NT2/D1 (cell line): ENCODE results near the gene TIAM1.

ENCODE experiments used
- DNase-seq: peaks from one replicate; pipeline ENCODE4 v3.0.0-alpha.2; 2011; ENCODE audit warnings: low read depth, low spot score
- H3K27me3 ChIP-seq: 2 replicates; pipeline ENCODE4 v1.6.0; 2011; ENCODE audit warnings: mild to moderate bottlenecking; ENCODE audit not compliant: insufficient read length, insufficient read depth
- H3K36me3 ChIP-seq: 2 replicates; pipeline ENCODE4 v1.6.1; 2011; ENCODE audit warnings: mild to moderate bottlenecking, low read length, mixed read lengths; ENCODE audit not compliant: insufficient read depth, insufficient read length
- H3K4me1 ChIP-seq: 2 replicates; pipeline ENCODE4 v1.5.1; 2011; ENCODE audit not compliant: insufficient read depth, insufficient read length
- H3K4me3 ChIP-seq: 2 replicates; pipeline ENCODE4 v1.5.1; 2011; ENCODE audit warnings: low read depth; ENCODE audit not compliant: insufficient read length
- H3K9ac ChIP-seq: 2 replicates; pipeline ENCODE4 v1.6.0; 2011; ENCODE audit warnings: low read depth; ENCODE audit not compliant: insufficient read length
- H3K9me3 ChIP-seq: 2 replicates; pipeline ENCODE4 v1.5.1; 2011; ENCODE audit warnings: mild to moderate bottlenecking, low read length; ENCODE audit not compliant: insufficient read depth
- SUZ12 ChIP-seq: IDR thresholded peaks from 2 replicates; pipeline ENCODE4 v1.6.1; 2011; ENCODE audit not compliant: insufficient read length, insufficient read depth; ENCODE audit errors: extremely low read depth
- YY1 ChIP-seq: IDR thresholded peaks from 2 replicates; pipeline ENCODE4 v1.6.1; 2011; ENCODE audit not compliant: insufficient read length, insufficient read depth
- ZNF274 ChIP-seq: IDR thresholded peaks from 2 replicates; pipeline ENCODE4 v1.6.1; 2011; ENCODE audit warnings: mild to moderate bottlenecking, low read depth, low read length

TIAM1 gene

DNA sequence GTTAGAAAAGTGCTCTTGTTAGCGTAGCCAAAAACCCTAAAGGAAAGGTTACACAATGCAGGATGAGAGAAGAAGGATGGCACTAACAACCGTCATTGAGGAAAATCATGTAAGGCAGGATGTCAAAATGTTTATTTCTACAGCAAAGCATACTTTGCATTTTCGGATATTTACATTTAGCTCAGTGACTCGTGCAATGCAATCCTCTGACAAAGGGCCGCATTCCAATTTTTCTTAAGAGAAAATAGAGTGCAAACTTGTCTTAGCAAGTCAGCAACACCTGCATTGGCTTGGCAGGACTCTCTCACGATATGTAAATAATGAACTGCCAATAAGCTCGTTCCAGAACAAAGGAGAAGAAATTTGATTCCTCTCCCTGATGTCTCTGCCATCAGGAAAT lies 33.3 kb downstream of the TIAM1 start:
- no peak overlapping the region for H3K9ac ChIP-seq
- H3K4me1 ChIP-seq: no peaks in the 10 kb centered on the region
- DNase-seq: no peak
- no peaks in the 10 kb centered on the region for H3K27me3 ChIP-seq
- TF ChIP-seq YY1: no peak
- TF ChIP-seq ZNF274: no peak
- H3K36me3 ChIP-seq: no peaks in the 10 kb centered on the region
- H3K4me3 ChIP-seq: no peak overlapping the region
- H3K9me3 ChIP-seq: no peaks in the 10 kb centered on the region

DNA sequence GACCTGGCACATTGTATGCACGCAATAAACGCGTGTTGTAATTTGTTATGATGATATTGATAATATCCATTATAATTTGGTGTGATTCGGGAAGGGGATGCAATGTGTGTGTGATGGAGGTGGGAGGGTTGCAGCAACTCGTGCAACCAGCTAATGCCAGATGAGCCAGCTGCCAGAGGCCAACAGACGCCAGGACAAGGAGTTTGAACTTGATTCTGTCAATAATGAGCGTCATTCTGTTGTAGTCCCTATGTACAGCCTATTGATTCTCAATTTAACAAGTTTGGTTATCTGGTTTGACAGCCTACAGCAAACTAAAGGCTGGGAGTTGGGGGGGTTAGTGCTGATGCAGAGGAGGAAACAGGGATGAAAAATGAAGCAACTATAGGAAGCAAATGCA lies 35.5 kb downstream of the TIAM1 start:
- Histone ChIP-seq H3K9ac (no peak overlapping the region), H3K27me3 (no peaks in the 10 kb centered on the region), H3K36me3 (no peaks in the 10 kb centered on the region), H3K9me3 (no peaks in the 10 kb centered on the region), H3K4me3 (no peak overlapping the region), H3K4me1 (no peaks in the 10 kb centered on the region)
- TF ChIP-seq YY1 (no peak), SUZ12 (no peak), ZNF274 (no peak)
- DNase-seq: no peak

DNA sequence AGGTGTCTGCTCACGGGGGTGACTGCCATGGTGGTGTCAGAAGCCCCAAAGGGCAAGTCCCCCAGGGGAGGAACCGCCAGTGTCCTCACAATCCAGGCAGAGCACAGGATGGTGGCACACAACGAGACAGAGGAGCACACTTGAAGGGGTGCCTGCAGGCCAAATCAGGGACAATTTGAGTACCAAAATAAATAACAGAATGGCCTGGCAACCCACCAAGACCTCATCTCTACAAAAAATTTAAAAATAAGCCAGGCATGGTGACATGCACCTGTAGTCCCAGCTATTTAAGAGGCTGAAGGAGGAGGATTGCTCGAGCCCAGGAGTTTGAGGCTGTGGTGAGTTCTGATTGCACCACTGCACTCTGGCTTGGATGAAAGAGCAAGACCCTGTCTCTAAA lies 38.2 kb downstream of the TIAM1 start:
- no peak for DNase-seq
- Histone ChIP-seq H3K4me3 (no peak overlapping the region), H3K36me3 (no peaks in the 10 kb centered on the region), H3K9ac (no peak overlapping the region), H3K4me1 (no peaks in the 10 kb centered on the region), H3K27me3 (no peaks in the 10 kb centered on the region), H3K9me3 (no peaks in the 10 kb centered on the region)
- no peak for TF ChIP-seq YY1
- TF ChIP-seq SUZ12: no peak
- no peak for TF ChIP-seq ZNF274

- H3K4me1 ChIP-seq: no peaks in the 10 kb centered on the region
- no peaks in the 10 kb centered on the region for H3K36me3 ChIP-seq
- no peaks in the 10 kb centered on the region for H3K9me3 ChIP-seq
- H3K27me3 ChIP-seq: no peaks in the 10 kb centered on the region
- TF ChIP-seq SUZ12 (no peak), YY1 (no peak), ZNF274 (no peak)
- no peak for DNase-seq
- H3K4me3 ChIP-seq: no peak overlapping the region
- no peak overlapping the region for H3K9ac ChIP-seq
Measured at GRCh38 chr21:31299291-31300147, 44.5 kb downstream of the TIAM1 start.

GRCh38 chr21:31298618-31299269 lies 45.3 kb downstream of the TIAM1 start:
- TF ChIP-seq SUZ12: no peak
- no peak for TF ChIP-seq YY1
- no peak for TF ChIP-seq ZNF274
- no peak overlapping the region for H3K9ac ChIP-seq
- H3K4me1 ChIP-seq: no peaks in the 10 kb centered on the region
- DNase-seq: no peak
- no peaks in the 10 kb centered on the region for H3K27me3 ChIP-seq
- no peak overlapping the region for H3K4me3 ChIP-seq
- H3K36me3 ChIP-seq: no peaks in the 10 kb centered on the region
- no peaks in the 10 kb centered on the region for H3K9me3 ChIP-seq

GRCh38 chr21:31297806-31298205 lies 46.3 kb downstream of the TIAM1 start:
- H3K4me1 ChIP-seq: no peaks in the 10 kb centered on the region
- TF ChIP-seq ZNF274: no peak
- TF ChIP-seq SUZ12: no peak
- no peak for TF ChIP-seq YY1
- H3K9ac ChIP-seq: no peak overlapping the region
- no peaks in the 10 kb centered on the region for H3K27me3 ChIP-seq
- no peak for DNase-seq
- H3K9me3 ChIP-seq: no peaks in the 10 kb centered on the region
- H3K36me3 ChIP-seq: peaks cover 6% of the 10 kb centered on the region
- H3K4me3 ChIP-seq: no peak overlapping the region

GRCh38 chr21:31295676-31296075 lies 48.4 kb downstream of the TIAM1 start:
- Histone ChIP-seq H3K4me3 (no peak overlapping the region), H3K36me3 (peaks cover 6% of the 10 kb centered on the region), H3K9ac (no peak overlapping the region), H3K9me3 (no peaks in the 10 kb centered on the region), H3K27me3 (no peaks in the 10 kb centered on the region), H3K4me1 (no peaks in the 10 kb centered on the region)
- no peak for DNase-seq
- TF ChIP-seq ZNF274: no peak
- TF ChIP-seq SUZ12: no peak
- TF ChIP-seq YY1: no peak
